GM18519 (cell line): ENCODE measurements around the gene CPTP.
"Not testable (repeated sequence)": the region's sequence is repeated elsewhere in the genome, so short reads cannot be mapped to it uniquely, and the experiment has no call there.

ENCODE experiments used
- ATAC-seq: cut with Tn5 transposase; IDR thresholded peaks from one replicate; pipeline ENCODE4 v1.9.1; 2021; ENCODE audit warnings: mild to moderate bottlenecking, moderate library complexity; ENCODE audit not compliant: unreplicated experiment, low FRiP score

CPTP gene

GRCh38 chr1:1359664-1360468 lies 35.3 kb downstream of the CPTP start:
- no peak for ATAC-seq

DNA sequence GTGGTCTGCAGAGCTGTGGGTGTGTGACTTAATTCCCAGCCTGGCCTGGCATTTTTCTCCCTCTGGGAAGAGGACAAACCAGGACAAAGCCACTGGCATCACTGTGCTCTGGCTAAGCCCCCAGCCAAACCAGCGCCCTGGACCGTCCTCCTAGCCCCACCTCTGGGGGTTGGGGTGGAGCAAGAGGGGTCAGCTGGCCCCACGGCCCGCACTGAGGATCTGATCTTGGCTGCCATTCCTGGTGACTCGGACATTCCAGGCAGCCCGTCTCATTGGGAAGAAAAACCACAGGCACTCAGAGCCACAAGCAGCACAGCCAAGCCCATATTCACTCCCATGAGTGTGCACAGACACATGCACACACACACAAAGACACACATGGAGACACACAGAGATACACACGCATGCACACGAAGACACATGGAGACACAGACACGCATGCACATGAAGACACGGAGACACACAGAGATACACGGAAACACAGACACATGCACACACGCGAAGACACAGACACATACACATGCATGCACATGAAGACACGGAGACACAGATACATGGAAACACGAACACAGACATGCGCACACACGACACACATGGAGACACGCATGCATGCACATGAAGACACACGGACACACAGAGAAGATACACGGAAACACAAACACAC lies 36.0 kb downstream of the CPTP start:
- no peak for ATAC-seq

GRCh38 chr1:1361233-1361981 lies 36.8 kb downstream of the CPTP start:
- no peak for ATAC-seq

DNA sequence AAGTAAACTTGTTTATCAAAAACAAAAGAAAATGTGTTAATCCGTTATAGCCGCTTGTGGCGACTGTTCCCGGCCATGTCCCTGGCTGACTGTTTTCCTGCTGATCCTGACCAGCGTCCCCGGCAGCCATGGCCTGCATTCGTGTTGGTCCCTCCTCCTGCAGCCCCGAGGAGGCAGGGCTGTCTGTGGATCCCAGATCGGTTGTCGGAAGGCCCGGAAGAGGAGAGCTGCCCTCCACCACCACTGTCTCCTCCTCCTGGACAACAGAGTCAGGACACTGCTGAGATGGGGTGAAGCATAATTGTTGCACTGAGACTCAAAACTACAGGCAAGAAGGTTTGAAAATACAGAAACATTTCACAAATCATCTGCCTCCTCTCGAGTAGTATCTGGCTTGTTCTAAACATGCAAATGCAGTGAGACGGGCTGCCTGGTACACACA lies 37.4 kb downstream of the CPTP start:
- no peak for ATAC-seq

GRCh38 chr1:1364266-1364665 lies 39.7 kb downstream of the CPTP start:
- ATAC-seq = no peak

GRCh38 chr1:1365875-1366698 lies 41.5 kb downstream of the CPTP start:
- ATAC-seq = no peak

- ATAC-seq = no peak
Observed at GRCh38 chr1:1366699-1367066, 42.1 kb downstream of the CPTP start.

DNA sequence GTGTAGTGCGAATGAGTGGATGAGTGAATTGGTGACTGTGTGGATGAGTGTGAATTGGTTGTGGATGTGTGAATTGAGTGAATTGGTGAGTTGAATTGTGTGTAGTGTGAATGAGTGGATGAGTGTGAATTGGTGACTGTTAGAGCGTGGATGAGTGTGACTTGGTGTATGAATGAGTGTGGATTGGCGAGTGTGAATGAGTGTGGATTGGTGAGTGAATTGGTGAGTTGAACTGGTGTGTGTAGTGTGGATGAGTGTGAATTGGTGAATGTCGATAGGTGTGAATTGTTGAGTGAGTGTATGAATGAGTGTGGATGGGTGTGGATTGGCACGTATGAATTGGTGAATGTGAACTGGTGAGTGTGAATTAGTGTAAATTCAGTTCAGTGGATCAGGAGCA lies 42.7 kb downstream of the CPTP start:
- ATAC-seq = no peak

DNA sequence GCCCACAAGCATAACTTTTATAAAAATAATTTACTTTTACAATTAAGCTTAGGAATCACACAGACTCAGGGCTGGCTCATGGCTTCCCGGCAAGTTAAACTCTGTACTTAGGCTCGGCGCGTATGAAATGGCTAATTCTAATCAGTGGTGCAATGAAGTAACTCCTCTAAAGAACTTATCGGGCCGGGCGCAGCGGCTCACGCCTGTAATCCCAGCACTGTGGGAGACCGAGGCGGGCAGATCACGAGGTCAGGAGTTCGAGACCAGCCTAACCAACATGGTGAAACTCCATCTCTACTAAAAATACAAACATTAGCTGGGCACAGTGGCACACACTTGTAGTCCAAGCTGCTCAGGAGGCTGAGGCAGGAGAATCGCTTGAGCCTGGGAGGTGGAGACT lies 45.5 kb downstream of the CPTP start:
- not testable (repeated sequence) for ATAC-seq

DNA sequence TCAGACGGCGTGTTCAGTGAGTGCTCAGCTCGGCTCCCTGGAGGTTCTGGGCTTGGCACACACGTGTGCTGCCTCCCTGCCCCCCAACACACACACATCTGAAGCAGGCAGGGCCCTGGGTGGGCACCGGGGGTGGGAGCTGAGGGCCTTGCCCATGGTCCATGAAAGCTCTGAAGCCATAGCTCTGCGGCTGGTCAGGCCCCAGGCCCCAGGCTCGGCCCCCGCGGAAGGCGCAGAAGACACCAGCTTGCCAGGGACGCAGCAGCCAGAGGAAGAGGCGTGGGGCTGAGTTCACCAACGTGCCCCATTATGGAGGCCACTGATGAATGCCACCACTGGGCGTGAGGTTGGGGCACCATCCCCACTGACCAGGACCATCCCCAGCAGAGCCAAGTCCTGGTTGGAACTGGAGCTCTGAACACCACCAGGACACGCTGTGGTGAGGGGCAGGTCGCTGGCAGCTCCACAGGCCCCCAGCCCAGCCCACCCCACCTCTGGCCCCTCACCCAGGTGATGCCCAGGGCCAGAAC lies 46.2 kb downstream of the CPTP start:
- no peak for ATAC-seq

GRCh38 chr1:1371364-1371745 lies 46.8 kb downstream of the CPTP start:
- no peak for ATAC-seq

DNA sequence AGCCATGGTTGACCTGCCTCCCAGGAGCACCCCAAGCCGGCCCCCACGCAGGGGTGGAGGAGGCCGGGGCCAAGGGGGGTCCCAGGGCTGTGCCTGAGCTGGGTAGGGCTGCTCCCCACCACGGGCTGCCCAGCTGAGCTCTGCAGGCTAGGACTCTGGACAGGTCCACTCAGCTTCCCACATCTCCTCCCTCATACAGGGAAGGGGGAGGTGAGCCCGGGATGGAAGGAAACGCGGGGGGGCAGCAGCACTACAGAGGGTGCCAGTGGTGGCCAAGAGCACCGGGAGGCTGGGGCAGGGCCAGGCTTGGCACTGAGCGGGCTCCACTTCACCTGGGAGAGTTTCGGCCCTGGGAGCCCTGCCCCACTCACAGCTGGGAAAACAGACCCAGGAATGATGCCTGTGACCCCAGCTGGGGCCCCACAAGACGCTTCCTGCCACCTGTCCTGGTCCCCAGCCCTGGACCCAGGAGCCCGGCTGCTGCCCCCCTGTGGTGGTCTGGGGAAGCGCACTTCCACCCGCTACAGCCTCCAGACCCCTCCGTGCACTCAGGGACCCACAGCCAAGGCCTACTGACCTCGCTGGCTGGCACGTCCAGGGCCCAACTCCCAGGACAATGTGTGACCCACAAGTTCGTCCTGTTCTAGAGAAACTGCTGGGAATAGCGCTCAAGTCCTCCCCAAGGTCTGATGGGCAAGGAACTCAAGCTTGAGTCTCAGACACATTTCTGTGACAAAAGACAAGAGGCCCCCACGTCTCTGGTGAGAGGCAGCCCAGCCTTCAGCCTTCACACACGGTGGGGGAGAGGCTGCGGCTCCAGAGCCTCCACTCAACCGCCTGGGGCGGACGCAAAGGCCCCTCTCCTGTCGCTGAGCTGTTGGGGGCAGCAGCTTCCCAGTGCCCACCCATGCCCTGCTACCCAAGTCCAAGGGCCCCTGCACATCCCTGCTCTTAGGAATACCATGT lies 47.4 kb downstream of the CPTP start:
- no peak for ATAC-seq

GRCh38 chr1:1373051-1373814 lies 48.6 kb downstream of the CPTP start:
- ATAC-seq = no peak

DNA sequence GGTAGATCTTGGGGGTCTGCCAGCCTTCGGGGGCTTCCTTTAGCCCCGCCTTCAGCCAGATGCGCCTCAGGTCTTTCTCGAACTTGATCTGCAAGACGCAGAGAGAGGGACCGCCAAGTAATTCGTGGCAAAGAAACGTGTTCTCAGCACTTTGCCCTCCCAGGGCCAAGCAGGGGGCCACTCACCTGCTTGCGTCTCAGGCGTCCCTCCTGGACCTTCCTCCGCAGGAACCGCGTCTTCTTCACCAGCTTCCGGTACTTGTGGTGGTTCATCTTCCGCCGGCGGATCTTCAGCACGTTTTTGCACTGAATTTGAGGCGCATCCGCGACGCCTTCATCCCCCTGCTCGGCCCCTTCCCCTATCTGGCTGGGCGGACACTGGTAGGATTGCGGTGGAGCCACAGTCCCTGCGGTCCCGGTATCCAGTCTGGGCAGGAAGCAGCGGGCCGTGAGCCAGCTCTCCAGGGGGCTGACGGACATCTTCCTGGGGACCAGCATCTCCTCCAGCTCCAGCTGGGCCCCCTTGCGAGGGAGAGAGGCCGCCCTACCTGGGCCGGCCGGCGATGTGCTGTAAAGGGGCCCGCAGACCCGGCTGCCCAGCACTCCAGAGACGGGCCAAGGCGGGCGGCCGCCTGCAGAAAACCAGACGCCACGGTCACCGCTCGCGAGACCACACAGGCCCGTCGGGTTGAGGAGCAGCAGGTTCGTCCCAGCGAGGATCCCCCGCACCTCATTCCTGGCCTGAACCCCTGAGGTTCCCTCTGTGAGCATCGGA lies 49.4 kb downstream of the CPTP start:
- no peak for ATAC-seq

DNA sequence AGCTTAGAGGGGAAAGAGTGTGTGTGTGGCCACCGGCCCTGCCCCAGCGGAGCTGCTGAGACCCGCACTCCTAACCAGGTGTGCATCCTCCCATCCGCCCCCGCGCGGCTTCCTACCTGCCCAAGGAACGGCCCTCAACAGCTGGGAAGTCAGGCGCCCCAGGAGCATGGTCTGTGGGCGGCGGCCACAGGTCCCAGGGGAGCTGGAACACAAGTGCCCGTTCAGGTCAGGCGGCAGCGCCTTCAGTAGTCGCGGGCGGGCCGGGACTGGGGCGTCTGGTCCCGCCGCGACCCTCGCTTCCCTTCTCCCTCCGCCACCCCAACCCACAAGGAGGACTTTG lies 50.0 kb downstream of the CPTP start:
- ATAC-seq = no peak

- peak; percentile 74 for ATAC-seq
Observed at GRCh38 chr1:1374929-1375662, 50.5 kb downstream of the CPTP start, which contains the start of gene AURKAIP1. Gene AURKAIP1, minus strand, starts transcription at chr1:1375207. Its CDS starts 451 bp downstream, at chr1:1374756.
